GM08714 (cell line): ENCODE data around the gene RCN1.
"Not testable (repeated sequence)": the region's sequence is repeated elsewhere in the genome, so short reads cannot be mapped to it uniquely, and the experiment has no call there.

ENCODE experiments used
- H3K4me3 ChIP-seq: fragments of 200-500 bp; sonication (Bioruptor generic); 2 replicates; pipeline ENCODE4 v1.5.1; 2014; ENCODE audit warnings: mild to moderate bottlenecking, low read length, inconsistent platforms
- ZNF274 ChIP-seq: IDR thresholded peaks from 2 replicates; pipeline ENCODE4 v1.6.1; 2012; ENCODE audit warnings: mild to moderate bottlenecking, low read depth, low read length

Gene RCN1

DNA sequence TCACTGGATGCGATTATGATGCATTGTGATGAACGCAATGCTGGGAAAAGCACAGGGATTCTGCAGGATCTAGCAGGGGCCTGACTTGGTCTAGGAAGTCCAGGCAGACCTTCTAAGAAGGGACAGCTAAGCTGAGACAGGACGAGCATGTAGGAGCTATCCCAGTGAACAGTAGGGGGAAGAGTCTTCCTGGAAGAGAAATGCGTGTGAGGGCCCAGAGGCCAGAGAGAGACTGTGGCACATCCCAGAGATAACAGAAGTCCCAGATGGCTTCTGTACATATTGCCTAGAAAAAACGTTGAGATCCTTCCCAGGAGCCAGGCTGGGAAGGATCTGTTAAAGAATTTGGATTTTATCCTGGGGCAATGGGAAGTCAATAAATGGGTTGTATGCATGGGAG is 24.6 kb downstream of the RCN1 start:
- H3K4me3 ChIP-seq: no peak overlapping the region
- no peak for TF ChIP-seq ZNF274

DNA sequence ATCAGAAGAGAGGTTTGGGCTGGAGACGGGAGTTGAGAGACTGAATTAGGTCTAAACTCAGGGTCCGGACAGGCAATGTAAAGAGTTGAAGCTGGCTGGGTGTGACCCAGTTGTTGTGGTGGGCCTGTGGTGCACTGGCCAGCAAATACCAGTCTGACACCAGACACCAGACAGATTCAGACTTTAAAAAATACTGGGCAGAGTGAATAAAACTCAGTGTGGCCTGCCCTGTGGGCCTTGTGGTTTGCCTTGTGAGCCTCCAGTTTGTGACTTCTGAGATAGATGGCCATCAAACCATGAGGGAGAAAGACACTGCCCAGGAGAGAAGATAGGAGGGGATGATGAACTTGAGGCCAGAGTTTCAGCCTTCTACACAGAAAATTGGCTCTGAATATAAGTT is 25.8 kb downstream of the RCN1 start:
- no peak for TF ChIP-seq ZNF274
- no peak overlapping the region for H3K4me3 ChIP-seq

DNA sequence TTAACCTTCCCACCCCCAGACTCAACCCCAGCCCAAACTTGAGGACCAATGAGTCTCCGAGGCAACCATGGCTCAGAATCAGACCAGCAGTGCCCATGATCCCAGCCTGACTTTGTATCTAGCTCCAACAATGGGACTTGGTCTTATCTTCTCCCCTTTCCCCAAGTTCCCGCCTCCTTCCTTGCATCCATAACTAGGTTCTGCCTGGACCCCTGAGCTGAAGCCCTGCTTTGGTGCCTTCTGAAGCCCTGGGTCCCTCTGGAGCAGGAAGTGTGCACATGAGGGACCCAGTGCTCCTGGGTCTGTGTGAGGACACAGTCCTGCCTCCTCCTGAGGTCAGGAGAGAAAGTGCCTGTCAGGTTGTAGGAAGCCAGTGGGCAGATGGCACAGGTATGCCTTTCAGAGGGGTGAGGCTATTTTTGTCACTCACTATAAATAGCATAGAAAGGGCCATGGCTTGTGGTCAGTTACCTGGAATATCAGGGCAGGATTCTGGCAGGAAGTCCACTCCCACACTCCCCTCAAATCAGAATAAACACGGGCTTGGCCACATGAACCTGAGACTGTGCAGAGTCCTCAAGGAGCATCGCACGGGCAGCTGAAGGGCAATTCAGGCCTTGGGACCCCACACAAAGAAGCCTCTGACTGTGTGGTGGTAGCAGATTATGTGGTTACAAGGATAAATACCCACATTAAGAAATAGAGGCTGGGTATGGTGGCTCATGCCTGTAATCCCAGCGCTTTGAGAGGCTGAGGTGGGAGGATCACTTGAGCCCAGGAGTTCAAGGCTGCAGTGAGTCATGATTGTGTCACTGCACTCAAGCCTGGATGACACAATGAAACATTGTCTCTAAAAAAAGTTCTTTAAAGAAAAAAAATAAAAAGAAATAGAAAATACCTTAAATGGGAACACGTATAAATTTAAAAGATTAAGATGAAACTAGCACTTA is 27.4 kb downstream of the RCN1 start:
- no peak for TF ChIP-seq ZNF274
- H3K4me3 ChIP-seq: no peak overlapping the region

DNA sequence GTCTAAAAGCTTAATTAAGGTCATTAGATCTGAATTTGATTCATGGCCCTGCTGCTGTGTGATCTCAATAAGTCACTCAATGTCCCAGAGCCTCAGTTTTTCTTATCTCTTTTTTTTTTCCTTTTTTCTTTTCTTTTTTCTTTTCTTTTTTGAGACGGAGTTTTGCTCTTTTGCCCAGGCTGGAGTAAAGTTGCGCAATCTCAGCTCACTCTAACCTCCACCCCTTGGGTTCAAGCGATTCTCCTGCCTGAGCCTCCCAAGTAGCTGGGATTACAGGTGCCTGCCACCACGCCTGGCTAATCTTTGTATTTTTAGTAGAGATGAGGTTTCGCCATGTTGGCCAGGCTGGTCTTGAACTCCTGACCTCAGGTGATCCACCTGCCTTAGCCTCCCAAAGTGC is 28.3 kb downstream of the RCN1 start:
- H3K4me3 ChIP-seq: not testable (repeated sequence)

DNA sequence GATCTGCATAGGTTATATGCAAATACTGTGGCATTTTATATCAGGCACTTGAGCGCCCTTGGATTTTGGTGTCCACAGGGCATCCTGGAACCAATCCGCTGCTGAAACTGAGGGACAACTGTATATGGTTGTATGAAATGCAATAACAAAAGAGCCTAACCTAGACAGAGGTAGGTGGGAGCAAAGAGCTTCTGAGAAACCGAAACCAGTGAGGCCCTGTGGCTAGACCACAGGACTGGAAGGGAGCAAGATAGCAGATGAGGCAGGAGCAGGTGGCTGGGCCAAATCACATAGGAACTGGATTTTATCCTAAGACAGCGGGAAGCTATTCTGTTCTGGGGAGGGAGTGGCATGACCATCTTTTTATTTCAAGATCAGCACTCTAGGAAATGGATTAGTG is 30.1 kb downstream of the RCN1 start:
- H3K4me3 ChIP-seq: no peak overlapping the region
- TF ChIP-seq ZNF274: no peak

DNA sequence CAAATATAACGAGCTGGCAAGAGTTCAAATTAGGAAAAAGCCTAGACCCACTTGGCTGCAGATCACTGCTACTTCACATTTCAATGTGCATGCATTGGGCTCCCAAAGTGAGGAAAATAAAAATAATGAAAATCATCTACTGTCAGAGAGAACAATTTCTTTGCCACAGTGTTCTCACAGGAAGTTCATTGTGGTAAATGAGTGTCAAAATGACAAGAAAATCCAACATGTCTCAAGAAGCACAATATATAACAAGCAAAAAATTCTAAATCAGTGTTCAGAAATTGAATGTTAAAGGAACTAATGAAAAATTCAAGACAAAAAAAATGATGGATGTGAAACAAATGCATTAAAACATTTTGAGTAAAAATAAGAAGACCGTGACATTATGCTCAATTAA is 31.3 kb downstream of the RCN1 start:
- no peak overlapping the region for H3K4me3 ChIP-seq

DNA sequence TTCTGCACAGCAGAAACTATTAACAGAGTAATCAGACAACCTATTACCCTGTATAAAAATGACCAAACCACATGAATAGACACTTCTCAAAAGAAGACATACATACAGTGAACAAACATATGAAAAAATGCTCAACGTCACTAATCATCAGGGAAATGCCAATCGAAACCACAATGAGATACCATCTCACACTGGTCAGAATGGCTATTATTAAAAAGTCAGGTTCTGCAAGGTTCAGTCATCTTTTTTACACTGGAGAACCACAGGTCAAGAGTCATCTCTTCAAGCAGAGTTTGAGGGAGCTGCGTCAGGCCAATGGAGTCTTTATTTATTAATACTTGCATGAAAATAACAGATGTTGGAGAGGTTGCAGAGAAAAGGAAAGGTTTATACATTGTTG is 40.4 kb downstream of the RCN1 start:
- no peak for TF ChIP-seq ZNF274
- H3K4me3 ChIP-seq: no peak overlapping the region

More for the DNA sequence above, 31.3 kb downstream of the RCN1 start:
- no peak for TF ChIP-seq ZNF274

DNA sequence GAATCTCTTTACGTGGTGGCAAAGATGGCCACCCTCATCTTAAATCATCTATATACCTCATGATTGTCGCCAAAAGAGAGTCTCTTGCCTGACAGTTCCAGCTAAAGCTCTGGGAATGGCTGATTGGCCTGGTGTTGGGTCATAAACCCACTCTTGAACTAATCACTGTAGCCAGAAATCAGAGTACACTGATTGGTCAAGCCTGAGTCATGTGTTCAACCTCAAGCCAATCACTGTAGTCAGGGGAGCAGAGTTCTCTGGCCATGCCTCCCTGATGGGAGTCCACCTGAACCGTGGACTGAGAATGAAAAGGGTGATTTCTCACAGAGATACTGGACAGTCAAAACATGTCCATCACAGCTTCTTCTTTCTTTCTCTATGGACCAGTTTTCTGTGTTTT is 45.8 kb downstream of the RCN1 start:
- TF ChIP-seq ZNF274: no peak
- no peak overlapping the region for H3K4me3 ChIP-seq

DNA sequence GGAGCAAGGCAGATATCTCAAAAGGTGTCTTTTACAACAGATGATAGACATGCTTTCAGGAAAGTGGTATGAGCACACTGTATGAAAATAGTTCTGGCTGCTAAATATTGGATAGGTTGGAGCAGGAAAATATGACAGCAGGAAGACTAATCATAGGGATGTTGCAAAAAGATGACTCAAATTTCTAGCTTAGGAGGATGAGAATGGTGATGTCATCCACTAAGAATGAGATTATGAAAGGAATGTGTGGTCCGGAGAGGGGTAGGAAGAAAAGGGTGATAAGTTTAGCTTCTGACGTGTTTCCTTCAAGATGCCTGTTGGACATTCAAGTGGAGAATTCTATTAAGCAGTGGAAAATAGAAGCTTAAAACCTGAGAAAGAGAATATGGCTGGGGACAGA is 46.4 kb downstream of the RCN1 start:
- no peak overlapping the region for H3K4me3 ChIP-seq
- no peak for TF ChIP-seq ZNF274

DNA sequence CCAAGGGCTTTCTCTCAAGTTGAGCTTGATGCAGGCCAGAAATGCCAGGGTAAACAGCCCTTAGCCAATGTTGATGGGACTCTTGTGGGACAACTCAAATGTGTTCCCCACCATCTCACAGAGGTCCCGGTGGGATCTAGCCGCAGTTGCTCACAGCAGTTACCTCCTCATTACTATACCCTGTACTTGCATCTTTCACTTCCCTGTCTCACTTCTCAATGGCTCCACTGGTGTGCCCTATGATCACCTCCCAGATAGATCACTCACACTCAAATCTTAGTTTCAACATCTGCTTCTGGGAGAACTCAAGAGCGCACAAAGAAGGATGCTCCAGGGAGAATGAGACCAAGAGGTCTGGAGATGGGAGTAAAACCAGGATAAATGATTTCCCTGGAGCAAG is 47.0 kb downstream of the RCN1 start:
- no peak for TF ChIP-seq ZNF274
- H3K4me3 ChIP-seq: no peak overlapping the region

DNA sequence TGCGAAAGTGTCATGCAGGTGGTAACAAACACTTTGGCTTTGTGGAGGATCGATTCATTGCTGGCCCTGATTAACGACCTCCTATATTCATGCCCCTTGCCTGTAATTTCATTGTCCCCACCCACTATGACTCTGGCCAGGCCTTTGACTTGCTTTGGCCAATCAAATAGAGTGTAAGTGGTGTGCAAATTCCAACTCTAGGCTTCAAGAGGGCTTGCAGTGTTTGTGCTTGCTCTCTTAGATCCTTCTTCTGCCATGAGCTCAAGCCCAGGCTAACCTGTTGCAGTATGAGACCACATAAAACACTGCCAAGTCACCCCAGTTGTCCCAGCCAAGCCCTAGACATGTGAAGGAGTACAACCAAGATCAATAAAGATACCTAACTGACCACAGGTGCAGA is 48.0 kb downstream of the RCN1 start:
- no peak for TF ChIP-seq ZNF274
- no peak overlapping the region for H3K4me3 ChIP-seq

DNA sequence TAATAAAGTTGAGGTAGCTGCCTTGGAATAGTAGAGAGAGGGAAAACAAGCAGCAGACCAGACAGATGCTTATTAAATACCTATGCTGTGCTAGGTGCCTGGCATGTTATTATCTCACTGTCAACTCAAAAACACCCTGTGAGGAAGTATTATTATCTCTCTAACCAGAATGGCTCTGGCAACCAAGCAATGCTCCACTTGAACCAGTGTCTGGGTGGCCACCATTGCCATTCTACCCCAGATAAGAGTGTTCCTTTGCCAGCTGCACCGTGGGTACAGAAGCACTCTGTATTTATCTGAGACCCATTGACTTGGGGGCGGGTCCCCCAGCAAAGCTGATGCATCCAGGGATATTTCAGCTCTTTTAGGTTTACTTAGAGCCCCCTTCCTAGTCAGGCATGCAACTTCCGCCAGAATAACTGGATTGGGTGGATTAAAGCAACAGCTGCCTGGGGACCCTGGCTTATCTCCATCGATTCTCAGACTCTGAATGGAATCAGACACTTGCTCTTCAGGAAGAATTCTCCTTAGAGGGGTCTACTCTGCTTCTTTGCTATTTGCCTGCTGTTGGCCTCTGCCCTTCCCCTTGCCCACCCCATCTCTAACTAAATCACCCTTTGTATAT is 49.1 kb downstream of the RCN1 start:
- H3K4me3 ChIP-seq: no peak overlapping the region
- TF ChIP-seq ZNF274: no peak

DNA sequence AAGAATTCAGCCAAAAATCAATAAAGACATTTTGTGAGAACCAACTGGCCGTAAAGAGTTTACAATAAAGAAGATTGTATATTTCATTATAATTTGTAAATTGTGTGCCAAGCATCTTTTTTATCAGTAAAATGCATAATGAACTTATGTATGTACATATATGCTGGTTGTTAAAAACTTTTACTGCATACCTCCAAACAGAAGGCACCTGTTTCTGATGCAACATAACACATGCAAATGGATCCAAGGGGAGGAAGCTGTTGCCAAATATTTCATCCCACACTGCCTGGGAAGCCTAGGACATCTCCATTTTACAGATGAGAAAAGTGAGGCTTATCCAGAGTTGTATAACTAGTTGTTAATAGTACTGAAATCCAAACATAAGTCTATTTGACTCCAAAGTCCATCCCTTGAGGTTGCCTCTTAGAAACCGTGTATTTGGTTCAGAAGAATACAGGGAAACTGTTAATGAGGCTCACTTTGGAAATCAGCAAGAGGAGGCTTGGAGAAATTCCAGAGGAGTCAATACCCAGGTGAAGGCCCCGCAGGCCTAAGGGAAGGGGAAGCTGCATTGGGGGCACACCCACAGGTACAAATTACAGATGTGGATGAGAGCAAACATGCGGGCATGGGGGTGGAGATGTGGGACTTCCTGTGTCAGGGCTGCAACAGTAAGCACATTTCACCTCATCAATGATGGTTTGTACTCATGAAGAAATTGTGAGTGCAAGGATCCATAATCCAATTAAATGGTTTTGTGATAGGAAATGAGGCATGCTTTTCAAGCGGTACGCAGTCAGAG is 51.1 kb downstream of the RCN1 start:
- H3K4me3 ChIP-seq: no peak overlapping the region
- no peak for TF ChIP-seq ZNF274

DNA sequence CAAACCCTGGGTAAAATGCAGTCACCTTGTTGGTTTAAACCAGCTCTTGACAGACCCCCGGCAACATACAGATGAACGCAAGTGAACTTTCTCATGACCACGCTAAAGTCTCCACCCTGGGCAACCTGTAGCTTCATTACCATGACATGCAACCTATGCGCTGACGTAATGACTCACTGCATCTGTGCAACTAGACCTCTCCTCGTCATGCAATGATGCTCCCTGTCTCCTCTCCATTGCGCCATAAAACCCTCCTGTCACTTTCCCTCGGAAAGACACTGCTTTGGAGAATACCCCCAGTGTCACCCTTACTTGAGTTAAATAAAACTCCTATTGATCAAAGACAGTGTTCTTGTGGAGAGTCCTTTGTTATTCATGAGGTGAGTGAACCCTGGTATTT is 52.5 kb downstream of the RCN1 start:
- TF ChIP-seq ZNF274: no peak
- no peak overlapping the region for H3K4me3 ChIP-seq

DNA sequence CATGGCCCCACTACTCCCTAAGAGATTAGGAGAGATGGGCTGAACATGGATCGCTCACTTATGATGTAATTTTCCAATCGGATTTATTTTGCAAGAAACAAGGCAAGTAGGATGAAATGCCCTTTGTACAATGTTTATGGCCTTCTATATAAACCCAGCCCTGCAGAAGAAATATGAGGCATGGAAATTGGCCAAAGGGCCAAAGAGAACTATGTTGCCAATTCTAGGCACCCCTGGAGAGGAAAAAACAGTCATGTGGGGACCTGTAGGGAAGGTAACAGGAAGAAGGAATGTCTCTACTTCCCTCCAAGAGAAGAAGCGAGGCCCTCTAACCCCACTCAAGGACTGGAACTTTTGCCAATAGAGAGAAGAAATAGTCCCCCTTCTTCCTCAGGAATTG is 54.4 kb downstream of the RCN1 start:
- H3K4me3 ChIP-seq: no peak overlapping the region
- no peak for TF ChIP-seq ZNF274
